K562 (cell line): ENCODE data around the gene CNTROB. TPM values are rescaled to one million over a fixed set of nuclear protein-coding genes. Genes with fewer than 3 reads are reported as not detected.

Source experiments
- ATAC-seq: fragments of 200-7000 bp; cut with Tn5 transposase; 3 replicates; pipeline ENCODE4 v1.9.1; 2020; ENCODE audit warnings: moderate library complexity
- BruUV-seq: library from RNA; stranded (reverse); fragments of 400-500 nt; replicated peaks from 2 replicates; lab custom pipeline; 2021; lab: Mats Ljungman, UMichigan
- CTCF ChIA-PET: fragments of 300-600 bp; formaldehyde crosslinking; extraction: SDS; loops from one replicate; lab custom pipeline; 2021; ENCODE audit warnings: low intra/inter-chr PET ratio; lab: Yijun Ruan, JAX
- POLR2A ChIA-PET: fragments of 300-600, 350-650 bp; sonication (Branson Sonifier 250); formaldehyde crosslinking; extraction: SDS; loops from one replicate; lab custom pipeline; 2021; ENCODE audit warnings: antibody characterized with exemption, inconsistent platforms; lab: Yijun Ruan, JAX
- DNase-seq, 4 experiments: peaks; one replicate each; pipeline versions ENCODE4 v3.0.0 to v3.0.0-alpha.2; 2011 to 2018; ENCODE audit warnings: low spot score in 3 of 4, mixed read lengths in 3 of 4; ENCODE audit errors: extremely low read depth in 1 of 4
- FAIRE-seq: peaks from 2 replicates; lab custom pipeline; 2011; peaks lifted over from hg19 to GRCh38; lab: Jason Lieb, UNC
- H2AFZ ChIP-seq: 2 replicates; pipeline ENCODE4 v1.6.0; 2011; ENCODE audit warnings: low read depth, low read length, control low read depth, inconsistent platforms
- H3K27ac ChIP-seq: fragments of 200-600 bp; 3 replicates; pipeline ENCODE4 v1.8.0; 2011; ENCODE audit warnings: low read depth, mild to moderate bottlenecking, control low read depth, inconsistent platforms, low read length, moderate library complexity, mixed read lengths; ENCODE audit errors: extremely low read depth
- H3K27me3 ChIP-seq, 2 experiments: fragments of 300-600 bp in 1 of 2; 2 replicates in 1 of 2; 3 replicates in 1 of 2; pipeline versions ENCODE4 v1.6.0 to v1.8.0; 2011; ENCODE audit warnings: inconsistent platforms in 2 of 2, low read length in 2 of 2, mild to moderate bottlenecking in 1 of 2, mixed read lengths in 1 of 2, moderate library complexity in 1 of 2; ENCODE audit not compliant: control insufficient read depth in 2 of 2, insufficient read depth in 2 of 2
- H3K36me3 ChIP-seq: fragments of 300-600 bp; 3 replicates; pipeline ENCODE4 v1.8.0; 2011; ENCODE audit warnings: mild to moderate bottlenecking, low read length, inconsistent platforms; ENCODE audit not compliant: control insufficient read depth, insufficient read depth
- H3K4me1 ChIP-seq, 2 experiments: fragments of 200-600 bp in 1 of 2; replicated peaks in 1 of 2; 2 replicates in 1 of 2; 3 replicates in 1 of 2; pipeline versions ENCODE4 v1.5.1 to v1.8.0; 2011; ENCODE audit warnings: inconsistent platforms in 2 of 2, low read length in 2 of 2, mild to moderate bottlenecking in 1 of 2, mixed read lengths in 1 of 2, moderate library complexity in 1 of 2; ENCODE audit not compliant: control insufficient read depth in 2 of 2, insufficient read depth in 2 of 2
- H3K4me2 ChIP-seq: 2 replicates; pipeline ENCODE4 v1.6.1; 2011; ENCODE audit warnings: low read length, control low read depth, inconsistent platforms, mixed read lengths; ENCODE audit not compliant: insufficient read depth
- H3K4me3 ChIP-seq: fragments of 200-600 bp; sonication (generic), shearing (Covaris generic); 2 replicates; pipeline ENCODE4 v1.5.1; 2016; ENCODE audit warnings: control low read depth, inconsistent platforms
- H3K79me2 ChIP-seq: fragments of 200-600 bp; 3 replicates; pipeline ENCODE4 v1.8.0; 2011; ENCODE audit warnings: low read length, inconsistent platforms; ENCODE audit not compliant: control insufficient read depth, insufficient read depth
- H3K9ac ChIP-seq, 2 experiments: 2 replicates each; pipeline versions ENCODE4 v1.6.0 to v1.6.1; 2011; ENCODE audit warnings: low read depth in 2 of 2, low read length in 2 of 2, control low read depth in 1 of 2, inconsistent platforms in 1 of 2, mild to moderate bottlenecking in 1 of 2, mixed read lengths in 1 of 2; ENCODE audit not compliant: insufficient read depth in 1 of 2
- H3K9me1 ChIP-seq: one replicate; pipeline ENCODE4 v1.6.0; 2011; ENCODE audit warnings: inconsistent platforms, mild to moderate bottlenecking, low read length, moderate library complexity; ENCODE audit not compliant: control insufficient read depth, insufficient read depth
- H3K9me3 ChIP-seq: replicated peaks from 2 replicates; pipeline ENCODE4 v1.5.1; 2011; ENCODE audit warnings: low read depth, low read length, inconsistent platforms; ENCODE audit not compliant: control insufficient read depth, insufficient read depth
- H4K20me1 ChIP-seq: replicated peaks from 2 replicates; pipeline ENCODE4 v1.6.1; 2011; ENCODE audit warnings: low read length, inconsistent platforms, mixed read lengths; ENCODE audit not compliant: control insufficient read depth, insufficient read depth
- BDP1 ChIP-seq: IDR thresholded peaks from 3 replicates; pipeline ENCODE4 v1.6.1; 2011; ENCODE audit not compliant: insufficient read length, insufficient read depth
- DMBX1 ChIP-seq: fragments of 250-450 bp; sonication (Bioruptor Pico); IDR thresholded peaks from 2 replicates; pipeline ENCODE4 v1.8.0; 2022; ENCODE audit warnings: inconsistent platforms, mild to moderate bottlenecking, moderate library complexity, borderline replicate concordance
- ERF ChIP-seq: fragments of 450-650 bp; formaldehyde crosslinking; IDR thresholded peaks from 2 replicates; pipeline ENCODE4 v1.4.0; 2020; ENCODE audit warnings: mild to moderate bottlenecking, mixed read lengths
- ETV6 ChIP-seq, 3 experiments: fragments of 150-350 bp in 1 of 3; sonication (generic) in 1 of 3; formaldehyde crosslinking in 1 of 3; IDR thresholded peaks; 2 replicates each; pipeline versions ENCODE4 v1.6.1 to v1.8.0; 2014 to 2022; ENCODE audit warnings: borderline replicate concordance in 2 of 3, low read depth in 2 of 3, antibody characterized with exemption in 1 of 3, low read length in 1 of 3, mild to moderate bottlenecking in 1 of 3, missing genetic modification reagents in 1 of 3
- GABPB1 ChIP-seq: sonication (generic); formaldehyde crosslinking; IDR thresholded peaks from 2 replicates; pipeline ENCODE4 v1.8.0; 2022; ENCODE audit warnings: mild to moderate bottlenecking, missing genetic modification reagents
- HEY1 ChIP-seq: fragments of 250-450 bp; sonication (Bioruptor Pico); IDR thresholded peaks from 2 replicates; pipeline ENCODE4 v1.5.0; 2020; ENCODE audit warnings: mild to moderate bottlenecking, moderate library complexity, borderline replicate concordance
- PCBP2 ChIP-seq: fragments of 200-400 bp; formaldehyde crosslinking; IDR thresholded peaks from 2 replicates; pipeline ENCODE4 v1.6.1; 2018; ENCODE audit warnings: low read length, low read depth, mild to moderate bottlenecking, moderate library complexity; ENCODE audit not compliant: poor library complexity, severe bottlenecking
- ZBTB7A ChIP-seq: IDR thresholded peaks from 2 replicates; pipeline ENCODE4 v1.6.1; 2011; ENCODE audit warnings: low read depth, mild to moderate bottlenecking, low read length, moderate library complexity, borderline replicate concordance; ENCODE audit not compliant: control insufficient read depth
- ZKSCAN8 ChIP-seq: fragments of 200-800 bp; sonication (Bioruptor generic); IDR thresholded peaks from 2 replicates; pipeline ENCODE4 v1.6.1; 2016; ENCODE audit warnings: missing genetic modification characterization, missing compliant biosample characterization
- ZNF174 ChIP-seq: fragments of 250-450 bp; sonication (Bioruptor Pico); IDR thresholded peaks from 2 replicates; pipeline ENCODE4 v1.4.0; 2020; ENCODE audit warnings: mild to moderate bottlenecking
- ZNF444 ChIP-seq: fragments of 250-450 bp; sonication (Bioruptor Pico); IDR thresholded peaks from 2 replicates; pipeline ENCODE4 v1.4.0; 2020; ENCODE audit warnings: mild to moderate bottlenecking, moderate library complexity
- WGBS: fragments of 100-300 bp; shearing (Covaris generic); methylation state at CpG from one replicate; pipeline ENCODE4 v1.1.6; 2016; ENCODE audit warnings: low coverage, mixed read lengths; ENCODE audit not compliant: insufficient coverage; ENCODE audit errors: missing lambda C conversion rate; 5-methylcytosine and 5-hydroxymethylcytosine counted together
- in situ Hi-C: fragments of 300-500 bp; cut with MboI; formaldehyde crosslinking; loops from 4 replicates; pipeline ENCODE4 v1.15.0; 2018; ENCODE audit warnings: inconsistent platforms, mixed read lengths
- intact Hi-C: fragments of 100-400 bp; cut with micrococcal nuclease; formaldehyde crosslinking; loops from 2 replicates; pipeline ENCODE4 v1.14.2; 2022
- polyA plus RNA-seq, 8 experiments: library from polyadenylated mRNA; depleted of rRNA in 4 of 8; stranded (reverse) in 5 of 8; unstranded in 3 of 8; fragments of >200 nt; fragmentation: Nextera tagmentation in 2 of 8; fragmentation: Illumina TruSeq in 1 of 8; extraction: Ambion mirVana in 2 of 8; extraction: Trizol in 1 of 8; gene quantifications; 2 replicates each; pipeline versions ENCODE4 v1.2.1 to v1.2.3, GENCODE V29; 2011 to 2014; ENCODE audit warnings: inconsistent platforms in 1 of 8, missing spikeins in 1 of 8
- total RNA-seq, 7 experiments: library from RNA; depleted of rRNA in 6 of 7; stranded (reverse); fragments of >200 nt in 6 of 7; fragmentation: Illumina TruSeq in 2 of 7; extraction: Trizol in 2 of 7; gene quantifications; 2 replicates each; pipeline versions ENCODE4 v1.2.1 to v1.2.3, GENCODE V29; 2011 to 2021; ENCODE audit warnings: low replicate concordance in 1 of 7
- TF ChIP-seq, protein P1 (sequence below): sonication (generic); formaldehyde crosslinking; IDR thresholded peaks from 2 replicates; pipeline ENCODE4 v1.8.0; 2022; ENCODE audit warnings: mild to moderate bottlenecking, low read depth, missing genetic modification reagents
- TF ChIP-seq, protein P2 (sequence below): sonication (generic); formaldehyde crosslinking; IDR thresholded peaks from 2 replicates; pipeline ENCODE4 v1.8.1; 2022; ENCODE audit warnings: missing genetic modification reagents

CNTROB gene
- total and polyA plus RNA-seq, 9 of the 15 experiments (the other 6 are each of a cell fraction or from before 2014, with no cell fraction given): 1.9 to 33.3 (median 23.0) TPM

DNA sequence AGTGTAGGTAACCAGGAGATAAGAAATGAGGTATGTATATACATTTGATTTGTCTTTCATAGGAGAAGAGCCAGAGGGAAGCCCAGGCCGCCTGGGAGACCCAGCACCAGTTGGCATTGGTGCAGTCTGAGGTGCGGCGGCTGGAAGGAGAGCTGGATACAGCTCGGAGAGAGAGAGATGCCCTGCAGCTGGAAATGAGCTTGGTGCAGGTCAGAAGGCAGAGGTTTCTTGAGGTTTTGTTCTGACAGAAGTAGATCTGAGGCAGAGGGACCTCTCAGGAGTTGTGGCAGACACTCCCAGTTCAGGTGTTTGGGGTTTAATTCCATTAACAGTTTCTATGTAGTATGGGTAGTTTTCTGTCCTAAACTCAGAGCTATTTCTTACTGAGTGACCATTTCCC lies 8.0 kb downstream of the CNTROB start:
- WGBS: 96% methylated on average over 4 of the region's 4 CpGs
- in situ Hi-C loops (no loop called here), intact Hi-C loops (no loop called here)
- H3K4me2 ChIP-seq: no peak overlapping the region
- H3K27me3 ChIP-seq: no peaks in the 10 kb centered on the region
- no peaks in the 10 kb centered on the region for H3K79me2 ChIP-seq
- H3K27ac ChIP-seq: no peak overlapping the region
- no peak for DNase-seq
- ChIA-PET POLR2A (interaction anchor here (0.6 to 2.4 kb wide), 6 partner anchors 8 to 289 kb away, joined by 3 to 14 read pairs (median 4); partner anchors contain the start of genes ATP1B2, CNTROB, KCNAB3 and TRAPPC1), CTCF (no interaction called here)
- no TSS peak for BruUV-seq
- no peak for ATAC-seq
- H4K20me1 ChIP-seq: no peaks in the 10 kb centered on the region
- TF ChIP-seq GABPB1: no peak
- TF ChIP-seq ZBTB7A: no peak
- TF ChIP-seq DMBX1 (CRISPR knock-in tag): no peak
- H3K4me1 ChIP-seq: no peaks in the 10 kb centered on the region
- H2AFZ ChIP-seq: no peak overlapping the region
- peaks cover 67% of the 10 kb centered on the region; the same call in 2 of the 3 replicates for H3K36me3 ChIP-seq
- no peak overlapping the region for H3K9ac ChIP-seq
- H3K9me3 ChIP-seq: no peaks in the 10 kb centered on the region
- H3K4me3 ChIP-seq: no peak overlapping the region
- H3K9me1 ChIP-seq: no peaks in the 10 kb centered on the region
- no peak for FAIRE-seq

DNA sequence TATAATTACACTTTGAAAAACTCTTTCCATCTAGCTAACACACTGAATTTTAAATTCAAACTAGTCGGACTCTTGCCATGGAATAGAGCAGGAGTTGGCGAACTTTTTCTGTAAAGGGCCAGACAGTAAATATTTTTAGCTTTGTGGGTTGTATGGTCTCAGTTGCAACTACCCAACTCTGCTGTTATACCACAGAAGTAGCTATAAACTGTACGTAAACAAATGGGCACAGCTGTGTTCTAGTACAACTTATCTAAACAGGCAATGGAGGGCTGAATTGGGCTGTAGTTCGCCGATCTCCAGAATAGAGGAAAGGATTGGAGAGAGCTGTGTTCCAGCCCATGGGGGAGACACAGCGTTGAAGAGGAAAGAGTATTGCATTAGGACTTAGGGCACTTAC lies 8.7 kb downstream of the CNTROB start:
- H3K4me1 ChIP-seq: no peaks in the 10 kb centered on the region
- FAIRE-seq (no peak), ATAC-seq (no peak), DNase-seq (no peak)
- H3K27me3 ChIP-seq: no peaks in the 10 kb centered on the region
- H3K4me3 ChIP-seq: no peak overlapping the region
- no peaks in the 10 kb centered on the region for H3K9me3 ChIP-seq
- in situ Hi-C loops: no loop called here
- no TSS peak for BruUV-seq
- ChIA-PET POLR2A (interaction anchor here (0.8 to 2.4 kb wide), 3 partner anchors 9 to 104 kb away, joined by 3 to 14 read pairs (median 5); partner anchors contain the start of genes CNTROB, KCNAB3 and TRAPPC1), CTCF (no interaction called here)
- no peaks in the 10 kb centered on the region for H3K79me2 ChIP-seq
- H3K27ac ChIP-seq: no peak overlapping the region
- no peak overlapping the region for H3K4me2 ChIP-seq
- H3K36me3 ChIP-seq: peaks cover 66% of the 10 kb centered on the region; the same call in 2 of the 3 replicates
- no peaks in the 10 kb centered on the region for H3K9me1 ChIP-seq
- no peak overlapping the region for H3K9ac ChIP-seq
- H4K20me1 ChIP-seq: no peaks in the 10 kb centered on the region
- WGBS: 94% methylated on average over 6 of the region's 6 CpGs
- H2AFZ ChIP-seq: no peak overlapping the region
- intact Hi-C loops: no loop called here
- TF ChIP-seq, protein P1, sequence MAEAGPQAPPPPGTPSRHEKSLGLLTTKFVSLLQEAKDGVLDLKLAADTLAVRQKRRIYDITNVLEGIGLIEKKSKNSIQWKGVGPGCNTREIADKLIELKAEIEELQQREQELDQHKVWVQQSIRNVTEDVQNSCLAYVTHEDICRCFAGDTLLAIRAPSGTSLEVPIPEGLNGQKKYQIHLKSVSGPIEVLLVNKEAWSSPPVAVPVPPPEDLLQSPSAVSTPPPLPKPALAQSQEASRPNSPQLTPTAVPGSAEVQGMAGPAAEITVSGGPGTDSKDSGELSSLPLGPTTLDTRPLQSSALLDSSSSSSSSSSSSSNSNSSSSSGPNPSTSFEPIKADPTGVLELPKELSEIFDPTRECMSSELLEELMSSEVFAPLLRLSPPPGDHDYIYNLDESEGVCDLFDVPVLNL (CRISPR knock-in tag): no peak
- TF ChIP-seq, protein P2, sequence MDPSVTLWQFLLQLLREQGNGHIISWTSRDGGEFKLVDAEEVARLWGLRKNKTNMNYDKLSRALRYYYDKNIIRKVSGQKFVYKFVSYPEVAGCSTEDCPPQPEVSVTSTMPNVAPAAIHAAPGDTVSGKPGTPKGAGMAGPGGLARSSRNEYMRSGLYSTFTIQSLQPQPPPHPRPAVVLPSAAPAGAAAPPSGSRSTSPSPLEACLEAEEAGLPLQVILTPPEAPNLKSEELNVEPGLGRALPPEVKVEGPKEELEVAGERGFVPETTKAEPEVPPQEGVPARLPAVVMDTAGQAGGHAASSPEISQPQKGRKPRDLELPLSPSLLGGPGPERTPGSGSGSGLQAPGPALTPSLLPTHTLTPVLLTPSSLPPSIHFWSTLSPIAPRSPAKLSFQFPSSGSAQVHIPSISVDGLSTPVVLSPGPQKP: no peak
- TF ChIP-seq ETV6 (IDR thresholded peaks at IDR 0.05; ENCODE audit: borderline replicate concordance in 1 of 2, low read depth in 2 of 2, low read length in 1 of 2) (no peak), ETV6 (CRISPR knock-in tag; IDR thresholded peaks at IDR 0.05; ENCODE audit: borderline replicate concordance) (no peak), ZNF174 (CRISPR knock-in tag) (no peak), HEY1 (no peak), ZNF444 (no peak), ZKSCAN8 (CRISPR knock-in tag) (no peak), BDP1 (no peak), PCBP2 (no peak), ERF (CRISPR knock-in tag) (no peak)
